WTC11 (cell line): Measurements from ENCODE around the gene TMEM176A. TPM values are rescaled to one million over a fixed set of nuclear protein-coding genes. Genes with fewer than 3 reads are reported as not detected.

Source experiments
- ATAC-seq: fragments of 200-7000 bp; cut with Tn5 transposase; 2 replicates; pipeline ENCODE4 v1.10.0; 2021; ENCODE audit warnings: mild to moderate bottlenecking, moderate library complexity
- CTCF ChIA-PET: fragments of 300-600 bp; sonication (Branson Sonifier 250); formaldehyde crosslinking; loops from one replicate; lab custom pipeline; 2021; ENCODE audit warnings: antibody characterized with exemption; lab: Charles Lee
- POLR2A ChIA-PET: fragments of 350-600 bp; sonication (Branson Sonifier 250); formaldehyde crosslinking; loops from one replicate; lab custom pipeline; 2021; ENCODE audit warnings: antibody characterized with exemption; lab: Charles Lee
- DNase-seq: peaks from one replicate; pipeline ENCODE4 v3.0.0; 2021; ENCODE audit warnings: low spot score
- H3K27ac Mint-ChIP-seq: 2 replicates; pipeline ENCODE4 v1.8.0; 2021; ENCODE audit warnings: mixed read lengths
- H3K27me3 Mint-ChIP-seq: 2 replicates; pipeline ENCODE4 v1.8.0; 2021; ENCODE audit warnings: low read depth, mild to moderate bottlenecking, moderate library complexity, mixed read lengths
- H3K36me3 Mint-ChIP-seq: 2 replicates; pipeline ENCODE4 v1.8.0; 2021; ENCODE audit warnings: mixed read lengths
- H3K4me1 Mint-ChIP-seq: 2 replicates; pipeline ENCODE4 v1.8.0; 2022; ENCODE audit warnings: mixed read lengths
- H3K4me3 Mint-ChIP-seq: 2 replicates; pipeline ENCODE4 v1.8.0; 2021; ENCODE audit warnings: mild to moderate bottlenecking, moderate library complexity, mixed read lengths
- H3K9me3 Mint-ChIP-seq: 2 replicates; pipeline ENCODE4 v1.8.0; 2021; ENCODE audit warnings: mixed read lengths
- AR ChIP-seq: fragments of 250-450 bp; sonication (Bioruptor Pico); IDR thresholded peaks from 2 replicates; pipeline ENCODE4 v1.9.0; 2021; ENCODE audit warnings: mild to moderate bottlenecking
- CBFB ChIP-seq: sonication (generic); formaldehyde crosslinking; IDR thresholded peaks from 2 replicates; pipeline ENCODE4 v1.8.1; 2022; ENCODE audit warnings: mild to moderate bottlenecking, low read depth, missing genetic modification reagents
- CTCF ChIP-seq: fragments of 200-600 bp; IDR thresholded peaks from 2 replicates; pipeline ENCODE4 v1.8.0; 2022; ENCODE audit warnings: antibody characterized with exemption
- E2F1 ChIP-seq: sonication (generic); formaldehyde crosslinking; IDR thresholded peaks from 2 replicates; pipeline ENCODE4 v1.8.0; 2022; ENCODE audit warnings: mild to moderate bottlenecking, missing genetic modification reagents
- ESRRA ChIP-seq: sonication (generic); formaldehyde crosslinking; IDR thresholded peaks from 2 replicates; pipeline ENCODE4 v1.8.1; 2022; ENCODE audit warnings: mild to moderate bottlenecking, missing genetic modification reagents, borderline replicate concordance
- FOXP4 ChIP-seq: sonication (generic); formaldehyde crosslinking; IDR thresholded peaks from 2 replicates; pipeline ENCODE4 v1.8.0; 2022; ENCODE audit warnings: mild to moderate bottlenecking, missing genetic modification reagents
- GRHL2 ChIP-seq: fragments of 250-450 bp; sonication (Bioruptor Pico); IDR thresholded peaks from 2 replicates; pipeline ENCODE4 v1.8.0; 2022; ENCODE audit warnings: mild to moderate bottlenecking, moderate library complexity; ENCODE audit not compliant: insufficient replicate concordance, severe bottlenecking
- NFE2L1 ChIP-seq: sonication (generic); formaldehyde crosslinking; IDR thresholded peaks from 2 replicates; pipeline ENCODE4 v1.8.1; 2023; ENCODE audit warnings: missing genetic modification reagents
- NR3C1 ChIP-seq: sonication (generic); formaldehyde crosslinking; conservative IDR thresholded peaks from 2 replicates; pipeline ENCODE4 v1.8.1; 2023; ENCODE audit warnings: low read depth, mild to moderate bottlenecking, missing genetic modification reagents
- SOX15 ChIP-seq: fragments of 250-450 bp; sonication (Bioruptor Pico); IDR thresholded peaks from 2 replicates; pipeline ENCODE4 v1.9.0; 2021; ENCODE audit warnings: mild to moderate bottlenecking
- SP1 ChIP-seq: sonication (generic); formaldehyde crosslinking; conservative IDR thresholded peaks from 2 replicates; pipeline ENCODE4 v1.8.1; 2022; ENCODE audit warnings: missing genetic modification reagents
- TP53 ChIP-seq: sonication (generic); formaldehyde crosslinking; IDR thresholded peaks from 2 replicates; pipeline ENCODE4 v1.8.1; 2023; ENCODE audit warnings: mild to moderate bottlenecking, missing genetic modification reagents
- ZNF121 ChIP-seq: sonication (generic); formaldehyde crosslinking; IDR thresholded peaks from 2 replicates; pipeline ENCODE4 v1.8.0; 2023; ENCODE audit warnings: missing genetic modification reagents
- ZNF138 ChIP-seq: sonication (generic); formaldehyde crosslinking; conservative IDR thresholded peaks from 2 replicates; pipeline ENCODE4 v1.8.1; 2022; ENCODE audit warnings: mild to moderate bottlenecking, moderate library complexity, missing genetic modification reagents
- ZNF317 ChIP-seq: sonication (generic); formaldehyde crosslinking; IDR thresholded peaks from 2 replicates; pipeline ENCODE4 v1.8.1; 2023; ENCODE audit warnings: low read depth, mild to moderate bottlenecking, moderate library complexity, missing genetic modification reagents, borderline replicate concordance
- ZNF396 ChIP-seq: fragments of 250-450 bp; sonication (Bioruptor Pico); IDR thresholded peaks from 2 replicates; pipeline ENCODE4 v1.8.0; 2021; ENCODE audit warnings: mild to moderate bottlenecking, moderate library complexity, borderline replicate concordance
- ZNF671 ChIP-seq: fragments of 250-450 bp; sonication (Bioruptor Pico); IDR thresholded peaks from 2 replicates; pipeline ENCODE4 v1.8.0; 2021; ENCODE audit warnings: mild to moderate bottlenecking
- total RNA-seq: library from RNA; stranded (reverse); gene quantifications from 3 replicates; pipeline ENCODE4 v1.2.3, GENCODE V29; 2021
- TF ChIP-seq, protein P1 (sequence below): fragments of 250-450 bp; sonication (Bioruptor Pico); IDR thresholded peaks from 2 replicates; pipeline ENCODE4 v2.1.2; 2022; ENCODE audit warnings: mild to moderate bottlenecking, moderate library complexity
- TF ChIP-seq, protein P2 (sequence below): sonication (generic); formaldehyde crosslinking; IDR thresholded peaks from 2 replicates; pipeline ENCODE4 v1.8.1; 2022; ENCODE audit warnings: low read depth, mild to moderate bottlenecking, moderate library complexity, missing genetic modification reagents, borderline replicate concordance
- TF ChIP-seq, protein P3 (sequence below): sonication (generic); formaldehyde crosslinking; IDR thresholded peaks from 2 replicates; pipeline ENCODE4 v1.8.1; 2022; ENCODE audit warnings: missing genetic modification reagents, borderline replicate concordance

TMEM176A gene
- total RNA-seq, 1 experiment from 2014 or later: 0.74 TPM

DNA sequence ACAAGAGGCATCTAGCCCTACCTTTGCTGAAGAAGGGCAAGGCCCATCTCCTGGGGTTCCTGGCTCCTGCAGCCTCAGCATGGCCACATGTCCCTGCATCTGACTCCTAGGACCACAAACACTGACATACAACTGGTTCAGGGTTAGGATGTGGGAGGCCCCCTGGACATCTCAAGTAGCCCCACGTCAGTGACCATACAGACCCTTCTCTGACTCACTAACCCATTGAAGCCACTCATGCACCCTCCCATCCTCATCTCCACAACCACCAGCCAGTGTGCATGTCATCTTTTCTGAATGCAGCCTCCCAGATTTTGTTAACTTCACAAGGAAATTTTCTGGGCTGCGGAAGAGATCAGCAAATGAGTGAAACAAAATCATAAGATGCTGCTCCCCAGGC lies 18.6 kb upstream of the TMEM176A start:
- ATAC-seq: no peak
- no peak overlapping the region for H3K4me3 Mint-ChIP-seq
- H3K36me3 Mint-ChIP-seq: no peaks in the 10 kb centered on the region
- no peaks in the 10 kb centered on the region for H3K4me1 Mint-ChIP-seq
- POLR2A ChIA-PET: no interaction called here
- peaks cover 13% of the 10 kb centered on the region for H3K27me3 Mint-ChIP-seq
- no peak overlapping the region for H3K27ac Mint-ChIP-seq
- TF ChIP-seq GRHL2 (CRISPR knock-in tag): no peak
- no peak for TF ChIP-seq ESRRA
- TF ChIP-seq ZNF138: no peak
- TF ChIP-seq ZNF317: no peak
- TF ChIP-seq NFE2L1 (CRISPR knock-in tag): no peak
- TF ChIP-seq, protein P1, sequence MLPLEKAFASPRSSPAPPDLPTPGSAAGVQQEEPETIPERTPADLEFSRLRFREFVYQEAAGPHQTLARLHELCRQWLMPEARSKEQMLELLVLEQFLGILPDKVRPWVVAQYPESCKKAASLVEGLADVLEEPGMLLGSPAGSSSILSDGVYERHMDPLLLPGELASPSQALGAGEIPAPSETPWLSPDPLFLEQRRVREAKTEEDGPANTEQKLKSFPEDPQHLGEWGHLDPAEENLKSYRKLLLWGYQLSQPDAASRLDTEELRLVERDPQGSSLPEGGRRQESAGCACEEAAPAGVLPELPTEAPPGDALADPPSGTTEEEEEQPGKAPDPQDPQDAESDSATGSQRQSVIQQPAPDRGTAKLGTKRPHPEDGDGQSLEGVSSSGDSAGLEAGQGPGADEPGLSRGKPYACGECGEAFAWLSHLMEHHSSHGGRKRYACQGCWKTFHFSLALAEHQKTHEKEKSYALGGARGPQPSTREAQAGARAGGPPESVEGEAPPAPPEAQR (CRISPR knock-in tag): no peak
- no peak for TF ChIP-seq ZNF671
- no peak for TF ChIP-seq SP1
- TF ChIP-seq AR: no peak
- TF ChIP-seq, all 79 proteins: peak for 0
- CTCF ChIA-PET: no interaction called here
- DNase-seq: no peak
- no peaks in the 10 kb centered on the region for H3K9me3 Mint-ChIP-seq

- H3K27ac Mint-ChIP-seq: no peak overlapping the region
- TF ChIP-seq E2F1: no peak
- no peak for TF ChIP-seq ZNF121 (CRISPR knock-in tag)
- no peak for TF ChIP-seq CTCF
- no peak for TF ChIP-seq SOX15 (CRISPR knock-in tag)
- TF ChIP-seq ZNF671: no peak
- TF ChIP-seq SP1: no peak
- ATAC-seq: no peak
- no peaks in the 10 kb centered on the region for H3K9me3 Mint-ChIP-seq
- CTCF ChIA-PET: no interaction called here
- peaks cover 13% of the 10 kb centered on the region for H3K27me3 Mint-ChIP-seq
- no peak for DNase-seq
- POLR2A ChIA-PET: no interaction called here
- H3K36me3 Mint-ChIP-seq: no peaks in the 10 kb centered on the region
- H3K4me1 Mint-ChIP-seq: no peaks in the 10 kb centered on the region
- H3K4me3 Mint-ChIP-seq: no peak overlapping the region
Observed at GRCh38 chr7:150784120-150784736, 16.3 kb upstream of the TMEM176A start.

DNA sequence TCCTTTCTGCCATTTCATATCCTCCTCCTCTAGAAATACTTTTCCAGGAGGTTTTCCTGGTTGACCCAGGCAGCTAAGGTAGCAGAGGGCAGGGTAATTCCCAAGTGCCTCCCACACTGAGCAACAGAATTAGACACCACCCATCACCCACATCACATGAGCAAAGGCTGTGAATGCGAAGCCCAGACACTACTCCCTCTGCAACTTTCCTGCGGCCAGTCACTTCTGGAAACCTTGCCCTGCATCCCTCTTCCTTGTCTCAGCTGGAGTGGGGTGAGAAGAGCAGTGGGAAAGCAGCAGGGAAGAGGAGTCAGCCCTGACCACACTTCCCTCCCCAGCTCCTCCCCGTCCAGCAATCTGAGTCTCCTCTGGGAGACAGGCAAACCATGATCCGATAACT lies 15.6 kb upstream of the TMEM176A start:
- H3K27me3 Mint-ChIP-seq: peaks cover 13% of the 10 kb centered on the region
- no peaks in the 10 kb centered on the region for H3K36me3 Mint-ChIP-seq
- H3K9me3 Mint-ChIP-seq: no peaks in the 10 kb centered on the region
- no peak overlapping the region for H3K4me3 Mint-ChIP-seq
- CTCF ChIA-PET: interaction anchor here (0.8 kb wide), 1 partner anchor 92 kb away, joined by 5 read pairs; no protein-coding TSS in a partner anchor
- H3K27ac Mint-ChIP-seq: no peak overlapping the region
- POLR2A ChIA-PET: no interaction called here
- H3K4me1 Mint-ChIP-seq: no peaks in the 10 kb centered on the region
- no peak for ATAC-seq
- no peak for DNase-seq
- TF ChIP-seq, protein P2, sequence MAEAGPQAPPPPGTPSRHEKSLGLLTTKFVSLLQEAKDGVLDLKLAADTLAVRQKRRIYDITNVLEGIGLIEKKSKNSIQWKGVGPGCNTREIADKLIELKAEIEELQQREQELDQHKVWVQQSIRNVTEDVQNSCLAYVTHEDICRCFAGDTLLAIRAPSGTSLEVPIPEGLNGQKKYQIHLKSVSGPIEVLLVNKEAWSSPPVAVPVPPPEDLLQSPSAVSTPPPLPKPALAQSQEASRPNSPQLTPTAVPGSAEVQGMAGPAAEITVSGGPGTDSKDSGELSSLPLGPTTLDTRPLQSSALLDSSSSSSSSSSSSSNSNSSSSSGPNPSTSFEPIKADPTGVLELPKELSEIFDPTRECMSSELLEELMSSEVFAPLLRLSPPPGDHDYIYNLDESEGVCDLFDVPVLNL (CRISPR knock-in tag): no peak
- TF ChIP-seq CBFB (CRISPR knock-in tag): no peak
- TF ChIP-seq, protein P3, sequence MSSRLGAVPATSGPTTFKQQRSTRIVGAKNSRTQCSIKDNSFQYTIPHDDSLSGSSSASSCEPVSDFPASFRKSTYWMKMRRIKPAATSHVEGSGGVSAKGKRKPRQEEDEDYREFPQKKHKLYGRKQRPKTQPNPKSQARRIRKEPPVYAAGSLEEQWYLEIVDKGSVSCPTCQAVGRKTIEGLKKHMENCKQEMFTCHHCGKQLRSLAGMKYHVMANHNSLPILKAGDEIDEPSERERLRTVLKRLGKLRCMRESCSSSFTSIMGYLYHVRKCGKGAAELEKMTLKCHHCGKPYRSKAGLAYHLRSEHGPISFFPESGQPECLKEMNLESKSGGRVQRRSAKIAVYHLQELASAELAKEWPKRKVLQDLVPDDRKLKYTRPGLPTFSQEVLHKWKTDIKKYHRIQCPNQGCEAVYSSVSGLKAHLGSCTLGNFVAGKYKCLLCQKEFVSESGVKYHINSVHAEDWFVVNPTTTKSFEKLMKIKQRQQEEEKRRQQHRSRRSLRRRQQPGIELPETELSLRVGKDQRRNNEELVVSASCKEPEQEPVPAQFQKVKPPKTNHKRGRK (CRISPR knock-in tag): no peak
- TF ChIP-seq SP1: no peak
- no peak for TF ChIP-seq TP53 (CRISPR knock-in tag)
- no peak for TF ChIP-seq ZNF396
- no peak for TF ChIP-seq FOXP4 (CRISPR knock-in tag)
- no peak for TF ChIP-seq NR3C1 (CRISPR knock-in tag)
